Nucleus accumbens (tissue), 56 donors: ENCODE results near the gene ARHGAP8.

Source experiments
- DNase-seq, 56 donors: peaks; one replicate each; lab custom pipeline; 2025; lab: John Stamatoyannopoulos, UW

The ARHGAP8 gene

DNA sequence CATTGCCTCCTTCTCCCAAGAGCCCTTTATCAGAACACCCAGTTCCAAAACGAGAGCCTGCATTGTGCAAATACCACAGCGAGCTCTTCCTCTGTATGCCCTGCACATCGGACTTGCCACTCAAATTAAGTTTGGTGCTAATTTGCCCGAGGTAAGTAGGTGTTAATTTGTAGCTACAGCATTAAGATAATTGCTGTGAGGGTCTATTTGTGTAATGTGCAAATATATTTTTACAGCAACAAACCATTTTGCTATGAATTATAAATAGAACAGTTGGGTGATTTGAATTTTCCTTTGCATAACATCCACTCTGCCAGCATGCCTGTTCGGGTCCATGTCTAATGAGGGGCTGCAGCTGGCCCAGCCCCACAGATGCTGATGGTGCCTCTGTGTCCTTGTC is 8.1 kb downstream of the ARHGAP8 start:
- no peak for DNase-seq

DNA sequence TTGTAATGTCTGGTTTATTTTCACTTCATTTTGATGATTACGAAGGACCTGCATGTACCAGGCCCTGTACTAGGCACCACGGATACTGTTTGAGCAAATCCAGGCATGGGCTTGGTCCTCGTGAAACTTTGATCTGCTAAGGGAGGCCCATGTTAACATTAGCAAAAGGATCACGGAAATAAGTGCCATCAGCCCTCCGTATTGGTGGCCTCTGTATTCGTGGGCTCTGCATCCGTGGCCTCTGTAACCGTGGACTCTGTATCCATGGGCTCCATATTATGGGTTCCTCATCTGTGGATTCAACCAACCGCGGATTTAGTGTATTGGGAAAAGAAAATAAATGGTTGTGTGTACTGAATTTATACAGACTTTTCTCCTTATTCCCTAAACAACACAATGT is 8.7 kb downstream of the ARHGAP8 start:
- no peak for DNase-seq

DNA sequence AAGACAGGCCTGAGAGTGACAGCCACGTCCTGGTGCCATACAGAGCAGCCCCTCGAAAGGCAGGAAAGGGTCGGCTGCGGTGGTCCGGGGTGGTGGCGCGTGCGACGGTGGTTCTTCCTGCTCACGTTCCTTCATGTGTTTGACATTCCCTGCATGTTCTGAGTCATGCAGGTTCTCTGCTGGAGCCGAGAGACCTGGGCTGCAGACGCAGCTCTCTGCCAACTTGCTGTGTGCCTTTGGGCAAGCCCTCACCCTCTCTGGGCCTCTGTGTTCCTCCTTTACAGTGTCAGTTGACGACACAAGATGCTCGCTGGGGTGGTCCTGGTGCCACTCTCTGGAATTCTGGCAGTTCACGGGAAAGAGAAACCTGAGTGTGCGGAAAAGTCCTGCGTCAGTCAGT is 12.0 kb downstream of the ARHGAP8 start:
- DNase-seq: no peak

DNA sequence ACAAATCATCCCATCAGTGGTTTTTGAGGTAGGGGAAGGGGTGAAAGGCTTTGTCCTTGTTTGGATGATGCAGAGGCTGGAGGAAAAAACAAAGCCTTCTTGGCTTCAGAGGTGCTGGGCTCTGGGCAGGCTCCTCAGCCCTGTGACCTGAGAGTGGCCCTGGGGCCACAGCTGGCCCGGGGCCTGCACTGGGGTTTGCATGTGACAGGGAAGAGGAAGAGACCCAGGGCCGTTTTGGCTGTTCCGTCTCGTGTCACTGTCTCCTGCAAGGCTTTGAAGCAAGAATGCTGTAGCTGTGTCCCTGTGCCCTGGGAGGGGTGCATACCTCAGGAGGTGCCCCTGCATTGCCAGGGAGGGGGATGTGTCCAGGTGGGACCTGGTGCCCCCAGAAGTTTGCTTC is 12.6 kb downstream of the ARHGAP8 start:
- DNase-seq: no peak

DNA sequence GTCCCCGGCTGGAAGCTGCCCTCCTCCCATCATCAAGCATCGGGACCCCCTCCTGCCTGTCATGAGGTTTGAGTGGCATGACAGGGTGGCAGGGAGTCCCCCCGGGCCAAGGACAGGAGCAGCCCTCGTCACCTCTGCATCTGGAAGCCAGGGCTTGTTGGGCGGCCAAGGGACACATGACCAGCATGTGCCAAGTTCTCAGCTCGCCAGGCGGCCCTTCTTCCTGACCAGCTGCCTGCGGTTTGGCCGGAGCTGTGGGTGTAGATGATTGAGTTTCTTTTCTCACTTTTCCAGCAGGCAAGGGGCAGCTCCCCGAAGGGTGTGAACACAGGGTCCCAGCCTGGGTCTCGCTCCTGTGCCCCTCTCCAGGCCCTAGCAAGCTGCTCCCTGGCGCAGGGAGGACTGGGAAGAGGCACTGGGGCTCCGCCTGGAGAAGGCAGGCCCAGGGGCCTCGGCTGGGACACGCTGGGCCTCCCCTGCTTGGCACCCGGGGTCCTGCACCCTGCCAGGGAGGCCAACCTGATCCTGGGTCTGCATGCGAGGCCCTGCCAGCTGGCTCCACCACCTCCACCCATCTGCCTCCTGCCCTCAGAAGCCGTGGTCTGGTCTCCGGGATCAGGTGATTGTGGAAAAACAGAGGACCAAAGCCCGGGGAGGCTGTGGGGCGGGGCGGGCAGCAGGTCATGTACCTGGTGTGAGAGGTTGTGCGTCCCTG is 13.4 kb downstream of the ARHGAP8 start:
- DNase-seq: peak in 4 of 56 donors; percentile 3 to 11 (median 6)

DNA sequence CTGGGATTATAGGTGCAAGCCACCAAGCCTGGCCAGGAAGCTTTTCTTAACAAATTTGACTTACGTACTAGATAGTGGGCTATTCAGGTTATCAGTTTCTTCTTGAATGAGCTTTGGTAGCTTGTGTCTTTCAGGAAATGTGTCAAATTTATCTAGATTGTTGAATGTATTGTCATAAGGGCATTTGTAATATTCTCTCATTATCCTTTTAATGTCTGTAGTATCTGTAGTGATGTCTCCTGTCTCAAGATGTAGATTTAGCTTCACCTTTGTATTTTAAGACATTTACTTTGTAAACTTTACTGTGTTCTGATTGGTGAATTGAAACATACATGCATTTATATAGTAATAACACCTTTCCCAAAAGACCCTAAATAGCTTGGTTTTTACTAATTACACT is 20.7 kb downstream of the ARHGAP8 start:
- DNase-seq: no peak

DNA sequence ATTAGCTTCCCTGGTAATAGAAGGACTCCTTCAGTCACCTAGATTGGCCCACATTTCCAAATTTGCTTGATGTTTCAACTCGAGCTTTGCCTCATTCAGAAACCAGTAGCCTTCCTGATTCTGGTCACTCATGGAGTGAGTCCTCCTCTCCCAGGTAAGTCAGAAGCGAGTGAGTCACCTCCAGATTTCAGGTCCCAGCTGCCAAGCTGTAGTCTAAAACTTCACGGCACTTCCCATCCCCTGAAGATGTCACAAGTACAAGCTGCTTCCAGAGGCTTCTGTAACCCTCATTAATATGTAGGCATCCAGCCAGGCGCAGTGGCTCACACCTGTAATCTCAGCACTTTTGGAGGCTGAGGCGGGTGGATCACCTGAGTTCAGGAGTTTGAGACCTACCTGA is 23.5 kb downstream of the ARHGAP8 start:
- DNase-seq: no peak

DNA sequence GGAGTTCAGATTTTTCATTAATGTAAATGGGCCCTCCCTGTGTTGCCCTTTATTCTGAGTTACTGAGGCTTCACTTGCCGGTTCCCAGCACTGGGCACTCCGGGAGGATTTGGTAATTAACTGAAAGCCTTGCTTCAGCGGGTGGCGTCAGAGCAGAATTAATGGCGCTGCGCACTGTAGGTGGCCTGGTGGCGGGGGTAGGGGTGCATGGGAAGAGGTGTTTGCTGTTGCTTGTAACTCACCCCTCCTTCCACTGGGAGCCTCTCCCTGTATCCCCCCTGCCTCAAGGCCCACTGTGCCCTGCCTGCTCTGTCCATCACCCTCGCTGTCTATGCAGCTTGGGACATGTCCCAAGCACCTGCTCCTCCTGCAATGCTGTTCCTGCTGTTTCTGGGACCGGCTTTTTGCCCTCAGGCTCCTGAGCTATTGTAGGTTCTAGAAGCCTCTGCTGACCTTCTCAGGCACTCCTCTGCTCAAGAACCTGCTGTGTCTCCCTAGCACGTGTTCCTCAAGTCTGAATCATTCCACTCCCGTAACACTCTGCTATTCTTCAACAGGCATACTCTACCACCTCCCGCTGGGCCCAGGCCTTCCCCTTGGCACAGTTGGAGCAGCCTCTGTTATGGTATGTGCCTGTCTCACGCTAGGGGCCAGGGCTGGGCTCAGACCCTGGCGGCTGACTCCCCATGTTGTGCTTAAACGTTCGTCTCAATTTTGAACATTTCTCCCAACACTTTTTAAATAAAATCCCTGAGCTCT is 24.4 kb downstream of the ARHGAP8 start:
- no peak for DNase-seq

DNA sequence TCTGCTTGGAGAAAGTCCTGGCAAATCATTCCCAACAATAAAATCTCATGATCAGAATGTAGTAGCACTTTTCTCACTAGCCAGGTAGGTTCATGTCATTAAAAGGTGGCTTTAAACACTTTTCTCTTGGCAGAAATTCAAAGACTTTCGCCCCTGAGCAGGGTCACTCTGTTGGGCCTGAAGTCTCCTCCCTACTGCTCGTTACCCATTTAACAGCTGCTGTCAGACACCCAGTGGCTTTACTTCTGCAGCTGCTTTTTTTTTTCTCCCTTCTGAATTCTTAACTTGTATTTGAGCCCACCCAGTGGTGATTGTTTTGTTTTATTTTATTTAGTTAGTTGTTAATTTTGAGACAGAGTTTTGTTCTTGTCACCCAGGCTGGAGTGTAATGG is 25.0 kb downstream of the ARHGAP8 start:
- no peak for DNase-seq

DNA sequence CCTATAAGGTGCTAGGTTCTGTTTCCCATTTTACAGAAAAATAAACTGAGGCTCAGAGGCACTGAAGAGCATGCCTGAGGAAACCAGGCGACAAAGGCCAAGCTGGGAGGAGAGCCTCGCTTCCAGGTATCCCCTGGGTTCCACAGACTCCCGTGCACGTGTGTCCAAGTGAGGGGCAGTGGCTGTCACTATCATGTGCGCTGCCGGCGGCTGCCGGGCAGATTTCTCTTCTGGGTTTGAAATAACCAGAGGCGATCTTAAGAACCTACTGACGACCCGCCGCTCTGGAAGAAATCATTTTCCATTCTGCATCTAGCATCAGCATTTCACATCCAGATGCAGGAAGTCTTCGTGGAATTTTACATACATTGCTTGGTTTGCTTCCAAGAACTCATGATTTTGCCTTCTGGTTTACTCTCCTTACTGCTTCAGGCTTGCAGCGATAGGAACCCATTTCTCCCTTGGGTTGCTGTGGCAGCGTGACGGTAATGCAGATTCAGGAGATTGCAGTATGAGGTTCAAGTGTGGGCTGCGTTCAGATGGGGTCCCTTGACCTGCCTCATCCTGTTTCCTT is 28.6 kb downstream of the ARHGAP8 start:
- no peak for DNase-seq

DNA sequence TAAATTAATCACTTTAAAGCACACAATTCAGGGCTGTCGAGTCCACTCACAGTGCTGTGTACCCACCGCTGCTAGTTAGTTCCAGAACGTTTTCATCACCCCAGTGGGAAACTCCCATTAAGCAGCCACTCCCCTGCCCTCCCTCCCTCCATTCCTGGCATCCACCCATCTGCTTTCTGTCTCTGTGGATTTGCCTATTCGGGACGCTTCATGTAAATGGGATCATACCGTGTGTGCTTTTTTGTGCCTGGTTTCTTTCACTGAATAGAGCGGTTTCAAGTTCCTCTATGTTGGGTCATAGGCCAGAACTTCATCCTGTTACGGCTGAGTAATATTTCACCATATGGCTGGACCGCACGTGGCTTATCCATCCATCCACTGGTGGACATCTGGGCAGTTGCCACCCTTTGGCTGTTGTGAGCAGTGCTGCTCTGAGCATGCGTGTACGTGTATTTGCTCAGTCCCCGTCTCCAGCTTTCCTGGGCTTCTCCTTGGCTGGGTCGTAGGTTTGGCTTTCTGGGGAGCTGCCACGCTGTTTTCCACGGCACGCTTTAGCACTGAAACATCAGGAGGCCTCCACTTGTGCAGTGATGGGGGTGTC is 30.1 kb downstream of the ARHGAP8 start:
- DNase-seq: no peak

DNA sequence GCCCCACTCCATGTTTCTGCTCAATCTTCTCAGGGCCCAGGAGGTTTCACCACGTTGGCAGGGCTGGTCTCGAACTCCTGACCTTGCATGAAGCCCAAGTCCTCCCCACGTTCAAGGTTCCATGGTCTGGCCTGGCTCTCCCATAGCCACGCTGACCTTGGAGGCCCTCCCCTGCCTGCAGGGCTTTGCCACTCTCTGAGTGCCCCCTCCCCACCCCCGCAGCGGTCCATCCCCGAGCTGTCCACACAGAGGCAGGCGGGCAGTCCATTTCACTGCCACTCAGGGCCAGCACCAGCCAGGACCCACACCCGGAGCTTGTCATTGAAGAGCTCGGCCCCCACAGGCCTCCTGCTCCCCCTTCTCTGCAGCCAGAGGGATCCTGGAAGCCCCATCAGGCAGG is 30.7 kb downstream of the ARHGAP8 start:
- DNase-seq: no peak

DNA sequence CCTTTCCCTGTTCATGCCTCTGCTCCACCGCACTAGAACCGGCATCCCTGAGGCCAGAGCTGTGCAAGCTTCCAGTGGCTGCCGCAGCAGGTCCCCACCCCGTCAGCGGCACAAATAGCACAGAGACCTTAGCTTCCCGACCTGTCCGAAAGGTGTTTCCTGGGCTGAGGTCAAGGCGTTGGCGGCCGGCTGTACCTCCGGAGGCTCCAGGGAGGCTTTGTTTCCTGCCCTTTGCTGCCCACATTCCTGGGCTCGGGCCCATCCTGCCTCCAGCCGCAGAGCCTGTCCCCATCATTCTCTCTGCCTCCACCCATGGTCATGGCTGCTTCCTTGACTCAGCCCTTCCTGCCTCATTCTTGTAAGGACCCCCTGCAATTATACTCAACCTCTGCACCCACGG is 31.2 kb downstream of the ARHGAP8 start:
- no peak for DNase-seq

DNA sequence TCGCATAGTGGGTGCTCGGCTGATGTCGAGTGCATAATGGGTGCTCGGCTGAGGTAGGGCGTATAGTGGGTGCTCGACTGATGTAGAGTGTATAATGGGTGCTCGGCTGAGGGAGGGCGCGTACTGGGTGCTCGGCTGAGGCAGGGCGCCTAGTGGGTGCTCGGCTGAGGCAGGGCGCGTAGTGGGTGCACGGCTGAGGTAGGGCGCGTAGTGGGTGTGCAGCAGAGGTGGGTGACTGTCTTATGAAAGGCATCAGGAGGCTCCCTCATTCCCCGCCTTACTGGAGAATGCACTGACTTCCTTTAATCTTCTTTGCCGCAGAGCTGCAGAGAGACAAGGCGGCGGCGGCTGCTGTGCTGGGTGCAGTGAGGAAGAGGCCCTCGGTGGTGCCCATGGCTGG is 33.8 kb downstream of the ARHGAP8 start:
- no peak for DNase-seq

DNA sequence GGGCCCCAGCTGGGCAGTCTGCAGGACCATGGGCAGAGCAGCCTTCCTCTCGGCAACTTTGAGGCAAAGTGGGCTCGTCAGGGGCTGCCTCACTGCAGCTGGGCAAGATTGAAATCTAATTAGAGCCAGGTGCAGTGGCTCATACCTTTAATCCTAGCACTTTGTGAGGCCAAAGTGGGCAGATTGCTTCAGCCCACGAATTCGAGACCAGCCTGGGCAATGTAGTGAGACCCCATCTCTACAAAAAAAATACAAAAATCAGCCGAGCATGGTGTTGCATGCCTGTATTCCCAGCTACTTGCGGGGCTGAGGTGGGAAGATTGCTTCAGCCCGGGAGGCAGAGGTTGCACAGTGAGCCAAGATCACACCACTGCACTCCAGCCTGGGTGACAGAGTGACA is 34.2 kb downstream of the ARHGAP8 start:
- no peak for DNase-seq

DNA sequence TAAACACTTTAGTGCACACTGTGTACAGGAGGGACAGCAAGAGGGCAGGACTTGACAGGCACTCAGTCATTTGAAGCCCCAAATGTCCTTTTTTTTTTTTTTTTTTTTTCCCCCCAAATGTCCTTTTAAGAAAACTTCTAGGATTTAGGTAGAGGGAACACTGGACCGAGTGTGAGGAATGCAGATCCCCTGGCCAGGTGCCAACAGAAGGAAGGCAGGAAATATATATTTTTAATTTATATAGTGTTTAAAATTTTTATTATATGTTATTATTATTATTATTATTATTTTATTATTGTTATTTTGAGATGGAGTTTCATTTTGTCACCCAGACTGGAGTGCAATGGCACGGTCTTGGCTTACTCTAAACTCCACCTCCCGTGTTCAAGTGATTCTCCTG is 35.5 kb downstream of the ARHGAP8 start:
- no peak for DNase-seq

DNA sequence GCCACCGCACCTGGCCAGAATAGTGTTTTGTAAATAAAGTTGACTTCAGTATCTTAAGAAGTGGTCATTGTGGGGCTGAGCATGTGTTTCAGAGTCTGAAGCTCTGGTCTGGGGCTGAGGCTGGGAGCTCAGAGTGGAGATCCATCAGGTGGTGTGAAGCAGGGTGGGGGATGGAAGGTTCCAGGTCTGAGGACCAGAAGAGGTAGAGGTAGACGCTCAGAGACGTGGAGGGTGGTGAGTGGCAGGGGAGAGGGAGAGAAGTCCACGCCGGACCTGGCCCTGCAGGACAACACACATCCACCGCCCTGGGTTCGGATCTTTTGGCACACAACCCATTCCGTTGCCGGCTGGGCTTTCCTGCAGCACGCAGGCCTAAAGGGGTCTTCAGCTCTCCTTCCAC is 40.7 kb downstream of the ARHGAP8 start:
- no peak for DNase-seq

DNA sequence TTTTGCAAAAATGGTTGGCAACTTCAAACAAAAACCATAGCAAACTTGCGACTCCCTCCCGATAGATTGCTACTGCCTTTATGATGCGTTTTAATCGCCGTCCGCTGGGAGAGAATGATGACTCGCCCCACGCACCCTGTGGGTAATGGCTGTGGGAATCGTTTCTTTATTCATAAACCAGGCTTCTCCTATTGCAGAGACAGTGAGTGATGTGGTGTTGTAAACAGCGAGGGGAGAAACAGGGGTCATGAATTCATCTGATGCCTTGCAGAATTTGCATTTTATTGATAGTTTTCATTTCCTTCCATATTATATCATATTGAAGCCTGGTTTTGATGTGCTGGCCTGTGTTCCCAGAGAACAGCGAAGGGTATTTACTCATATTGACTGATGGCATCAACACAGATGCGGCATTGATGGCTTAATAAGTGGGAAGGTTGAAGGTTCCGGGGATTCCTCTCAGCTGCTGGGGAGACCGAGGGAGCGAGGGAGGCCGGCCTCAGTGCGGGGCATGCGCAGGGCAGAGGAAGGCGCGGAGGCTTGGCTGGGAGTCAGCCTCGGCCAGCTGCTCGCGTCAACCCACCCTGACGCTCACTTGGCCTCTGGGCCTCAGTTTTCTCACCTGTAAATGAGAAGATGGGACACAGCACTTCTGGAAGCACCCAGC is 41.3 kb downstream of the ARHGAP8 start:
- DNase-seq: no peak

DNA sequence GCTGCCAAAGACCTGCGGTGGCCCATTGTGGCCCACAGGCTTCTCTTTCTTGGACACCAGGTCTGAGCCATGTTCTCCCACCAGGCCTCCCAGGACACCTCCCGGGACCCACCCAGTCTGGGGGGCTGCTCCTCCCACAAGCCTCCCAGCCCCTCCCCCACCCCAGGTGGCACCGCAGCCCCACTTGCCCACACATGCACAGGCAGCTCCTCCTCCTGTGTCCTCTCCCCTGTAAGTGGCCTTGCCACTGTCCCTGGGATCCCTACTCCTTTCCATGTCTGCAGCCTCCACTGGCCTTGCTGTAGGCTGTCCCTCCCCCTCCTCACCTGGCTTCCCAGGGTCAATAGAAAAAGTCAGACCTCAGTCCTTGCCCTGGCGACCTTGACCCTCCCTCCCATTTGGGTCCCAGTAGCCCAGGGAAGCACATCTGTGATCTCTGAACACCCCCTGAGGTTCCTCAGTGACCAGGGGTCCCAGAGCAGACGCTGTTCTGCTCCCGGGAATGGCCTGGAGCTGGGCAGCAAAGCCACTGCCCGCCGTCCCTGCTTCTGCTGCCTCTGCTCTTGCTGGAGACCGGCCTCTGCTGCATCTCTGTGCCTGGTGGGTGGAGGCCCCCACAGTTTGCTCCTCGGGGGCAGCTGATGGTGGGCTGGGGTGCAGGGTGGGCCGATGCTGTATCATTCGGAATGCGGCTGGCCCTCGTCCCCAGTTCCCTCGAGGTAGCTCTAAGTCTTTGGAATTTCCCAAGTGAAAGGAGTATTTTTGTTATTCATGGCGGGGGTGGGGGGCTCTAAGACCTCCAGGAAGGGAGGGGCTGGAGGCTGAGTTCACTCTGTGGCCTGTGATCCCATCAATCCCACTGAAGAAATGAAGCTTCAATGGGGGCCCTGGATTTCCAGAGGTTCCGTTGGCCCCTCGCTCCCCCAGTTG is 43.6 kb downstream of the ARHGAP8 start:
- DNase-seq: no peak

DNA sequence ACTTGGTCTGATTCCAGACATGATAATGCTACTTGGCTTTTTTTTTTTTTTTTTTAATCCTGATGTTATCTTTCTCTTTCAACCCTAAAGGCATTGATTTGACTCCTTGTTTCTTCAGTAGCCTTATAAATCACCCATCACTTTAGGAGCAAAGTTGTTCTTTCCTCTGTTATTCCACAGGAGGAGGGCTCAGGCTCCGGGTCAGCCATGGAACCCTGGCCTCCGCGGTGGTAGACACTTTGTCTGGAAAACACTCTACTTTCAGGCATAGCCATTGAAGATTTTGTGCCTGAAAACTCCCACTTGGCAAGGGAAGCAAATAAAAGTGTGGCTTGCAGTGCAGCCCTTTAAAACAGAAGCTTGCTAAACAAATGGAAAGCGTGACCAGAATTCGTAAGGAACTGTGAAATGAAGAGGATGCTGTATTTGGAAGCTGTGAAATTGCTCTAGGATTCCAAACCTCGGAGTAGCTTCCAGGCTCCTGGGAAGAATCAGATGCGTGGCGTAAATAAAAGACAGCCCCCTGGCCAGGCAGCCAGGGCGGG is 44.9 kb downstream of the ARHGAP8 start:
- DNase-seq: peak in 9 of 56 donors; percentile 2 to 25 (median 21)
